Activated naive CD4-positive, alpha-beta T cell treated with anti-CD3 and anti-CD28 coated beads, Interleukin-2, amount 10 ng/mL, durations not matched to agents 7 days and 5 days (primary cell): ENCODE measurements around the gene AP4E1.
"Not testable (repeated sequence)": the region's sequence is repeated elsewhere in the genome, so short reads cannot be mapped to it uniquely, and the experiment has no call there.

Source experiments
- CTCF ChIA-PET: fragments of 350-600 bp; sonication (Branson Sonifier 250); formaldehyde crosslinking; loops from one replicate; lab custom pipeline; 2021; ENCODE audit warnings: antibody characterized with exemption; lab: Charles Lee
- DNase-seq: peaks from one replicate; pipeline ENCODE4 v3.0.0-alpha.2; 2020
- H3K27ac Mint-ChIP-seq: one replicate; pipeline ENCODE4 v1.8.0; 2021; ENCODE audit warnings: mild to moderate bottlenecking, moderate library complexity, mixed read lengths
- H3K27me3 Mint-ChIP-seq: one replicate; pipeline ENCODE4 v1.8.0; 2021; ENCODE audit warnings: mild to moderate bottlenecking, mixed read lengths
- H3K36me3 Mint-ChIP-seq: one replicate; pipeline ENCODE4 v1.8.0; 2021; ENCODE audit warnings: mixed read lengths
- H3K4me1 Mint-ChIP-seq: one replicate; pipeline ENCODE4 v1.8.0; 2021; ENCODE audit warnings: mixed read lengths
- H3K4me3 Mint-ChIP-seq: one replicate; pipeline ENCODE4 v1.8.0; 2021; ENCODE audit warnings: mild to moderate bottlenecking, moderate library complexity, mixed read lengths
- H3K9me3 Mint-ChIP-seq: one replicate; pipeline ENCODE4 v1.8.0; 2021; ENCODE audit warnings: mixed read lengths

Gene AP4E1

GRCh38 chr15:50905055-50905454, 3.4 kb upstream of the AP4E1 start:
- H3K4me1 Mint-ChIP-seq: peaks cover 20% of the 10 kb centered on the region
- no peak overlapping the region for H3K27ac Mint-ChIP-seq
- no peaks in the 10 kb centered on the region for H3K27me3 Mint-ChIP-seq
- CTCF ChIA-PET: no interaction called here
- no peak overlapping the region for H3K4me3 Mint-ChIP-seq
- no peaks in the 10 kb centered on the region for H3K9me3 Mint-ChIP-seq
- DNase-seq: no peak
- peaks cover 8% of the 10 kb centered on the region for H3K36me3 Mint-ChIP-seq

- CTCF ChIA-PET: interaction anchor here (0.5 to 1.6 kb wide), 9 partner anchors 9 to 232 kb away, joined by 3 to 9 read pairs (median 4); no protein-coding TSS in a partner anchor
- H3K4me3 Mint-ChIP-seq: peak overlapping the region; percentile 88
- H3K9me3 Mint-ChIP-seq: no peaks in the 10 kb centered on the region
- H3K36me3 Mint-ChIP-seq: peaks cover 12% of the 10 kb centered on the region
- peak overlapping the region; percentile 97 for H3K27ac Mint-ChIP-seq
- no peaks in the 10 kb centered on the region for H3K27me3 Mint-ChIP-seq
- peaks cover 29% of the 10 kb centered on the region for H3K4me1 Mint-ChIP-seq
- peak; percentile 85 for DNase-seq
Observed at GRCh38 chr15:50906954-50907600, 1.4 kb upstream of the AP4E1 start.

DNA sequence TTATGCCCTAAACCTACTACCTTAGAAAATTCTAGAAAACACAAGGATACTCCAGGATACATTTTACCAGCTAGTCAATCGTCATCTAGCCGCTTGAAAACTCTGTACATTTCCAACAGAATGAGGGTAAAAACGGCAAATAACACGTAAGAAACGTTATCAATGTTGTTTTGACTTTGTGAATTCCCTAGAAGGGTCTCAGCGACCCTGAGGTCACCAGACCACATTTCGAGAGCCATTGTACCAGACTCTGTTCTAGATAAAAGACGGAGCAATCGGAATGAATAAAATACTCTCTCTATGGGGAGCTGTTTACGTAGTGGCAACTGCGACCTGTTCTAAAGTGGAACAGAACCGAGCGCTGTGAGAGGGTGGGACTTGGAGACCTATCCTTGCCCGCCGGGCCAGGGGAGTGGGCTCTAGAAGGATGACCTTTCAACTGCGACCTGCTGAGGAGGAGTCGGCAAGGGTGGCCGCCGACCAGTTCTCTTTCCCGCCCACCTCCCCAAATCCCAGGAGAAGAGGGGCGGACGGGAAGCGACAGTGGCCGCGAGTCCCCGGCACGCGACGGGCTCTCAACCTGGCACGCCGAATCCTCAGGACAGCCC, 778 bp upstream of the AP4E1 start:
- peak; percentile 64 for DNase-seq
- Mint-ChIP-seq H3K36me3 (peaks cover 14% of the 10 kb centered on the region), H3K4me3 (peak overlapping the region; percentile 88), H3K27me3 (no peaks in the 10 kb centered on the region), H3K4me1 (peaks cover 25% of the 10 kb centered on the region), H3K9me3 (no peaks in the 10 kb centered on the region), H3K27ac (peak overlapping the region; percentile 97)
- CTCF ChIA-PET: interaction anchor here (0.5 to 1.6 kb wide), 7 partner anchors 19 to 233 kb away, joined by 3 to 9 read pairs (median 5); no protein-coding TSS in a partner anchor

DNA sequence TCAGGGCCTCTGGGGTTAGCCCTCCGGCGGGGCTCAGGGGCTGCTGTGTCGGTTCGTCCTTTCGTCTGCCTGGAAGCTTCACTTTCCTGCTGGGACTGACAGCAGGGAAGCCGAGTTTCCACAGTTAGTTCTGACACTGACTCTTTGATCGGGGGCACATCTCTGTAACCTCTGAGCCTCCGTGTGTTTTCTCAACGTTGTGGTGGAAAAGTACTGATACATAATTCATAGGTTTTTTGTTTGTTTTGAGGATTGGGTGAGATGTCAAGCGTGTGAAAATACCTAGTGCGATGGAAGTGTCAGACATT, 481 bp downstream of the AP4E1 start:
- CTCF ChIA-PET: interaction anchor here (0.7 to 1.8 kb wide), 6 partner anchors 21 to 234 kb away, joined by 3 to 6 read pairs (median 4); no protein-coding TSS in a partner anchor
- Mint-ChIP-seq H3K27me3 (no peaks in the 10 kb centered on the region), H3K36me3 (peaks cover 20% of the 10 kb centered on the region), H3K4me1 (peaks cover 24% of the 10 kb centered on the region), H3K4me3 (peak overlapping the region; percentile 88), H3K27ac (peak overlapping the region; percentile 97), H3K9me3 (no peaks in the 10 kb centered on the region)
- DNase-seq: no peak

GRCh38 chr15:50910426-50910795, 1.9 kb downstream of the AP4E1 start:
- Mint-ChIP-seq H3K36me3 (peaks cover 21% of the 10 kb centered on the region), H3K4me1 (peaks cover 24% of the 10 kb centered on the region), H3K27ac (peak overlapping the region; percentile 19), H3K4me3 (peak overlapping the region; percentile 88)
- not testable (repeated sequence) for H3K27me3 Mint-ChIP-seq, DNase-seq, H3K9me3 Mint-ChIP-seq
- CTCF ChIA-PET: interaction anchor here (1.8 kb wide), 1 partner anchor 63 kb away, joined by 4 read pairs; no protein-coding TSS in a partner anchor

DNA sequence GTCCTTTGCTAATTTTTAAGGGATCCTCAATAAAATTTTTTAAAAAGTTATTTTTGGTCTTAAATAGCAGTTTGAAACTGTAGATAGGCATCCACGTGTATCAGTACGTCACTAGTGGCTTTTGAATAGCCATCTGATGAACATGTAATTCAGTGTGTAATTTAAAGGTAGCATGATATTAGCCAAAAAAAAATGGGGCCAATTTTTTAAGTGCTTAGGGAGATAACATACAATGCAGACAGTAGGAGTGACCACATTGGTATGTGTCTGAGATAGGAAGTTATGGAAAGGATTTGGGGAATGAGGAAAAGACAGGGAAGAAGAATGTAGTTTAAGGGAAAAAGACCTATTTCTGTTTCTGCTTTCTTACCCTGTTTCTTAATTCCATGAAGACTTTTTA, 2.5 kb downstream of the AP4E1 start:
- DNase-seq: no peak
- no peaks in the 10 kb centered on the region for H3K27me3 Mint-ChIP-seq
- H3K4me3 Mint-ChIP-seq: no peak overlapping the region
- peaks cover 24% of the 10 kb centered on the region for H3K4me1 Mint-ChIP-seq
- CTCF ChIA-PET: no interaction called here
- no peak overlapping the region for H3K27ac Mint-ChIP-seq
- peaks cover 22% of the 10 kb centered on the region for H3K36me3 Mint-ChIP-seq
- H3K9me3 Mint-ChIP-seq: no peaks in the 10 kb centered on the region

- CTCF ChIA-PET: no interaction called here
- H3K4me1 Mint-ChIP-seq: peaks cover 24% of the 10 kb centered on the region
- H3K9me3 Mint-ChIP-seq: no peaks in the 10 kb centered on the region
- peaks cover 25% of the 10 kb centered on the region for H3K36me3 Mint-ChIP-seq
- no peak overlapping the region for H3K27ac Mint-ChIP-seq
- H3K27me3 Mint-ChIP-seq: no peaks in the 10 kb centered on the region
- no peak overlapping the region for H3K4me3 Mint-ChIP-seq
- DNase-seq: no peak
Observed at GRCh38 chr15:50911621-50912020, 3.1 kb downstream of the AP4E1 start.

DNA sequence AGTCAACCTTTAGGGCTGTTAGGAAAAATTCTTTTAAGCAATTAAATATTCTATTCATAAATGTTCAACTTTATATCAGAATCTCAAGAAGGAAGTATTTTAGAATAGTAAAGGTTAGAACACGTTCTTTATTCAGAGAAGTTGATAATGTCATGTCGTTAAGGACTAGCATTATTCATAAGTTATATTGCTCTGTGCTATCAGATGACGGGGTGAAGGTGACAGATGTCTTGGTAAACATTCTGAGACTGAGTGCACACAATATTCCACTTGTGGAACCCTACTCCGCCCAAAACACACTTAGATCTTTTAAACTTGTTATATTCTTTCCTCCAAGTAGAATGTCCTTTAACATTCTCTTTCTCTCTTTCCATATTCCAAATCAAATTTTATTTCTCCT, 7.9 kb downstream of the AP4E1 start:
- no peaks in the 10 kb centered on the region for H3K27me3 Mint-ChIP-seq
- CTCF ChIA-PET: no interaction called here
- H3K9me3 Mint-ChIP-seq: no peaks in the 10 kb centered on the region
- H3K4me3 Mint-ChIP-seq: no peak overlapping the region
- no peak for DNase-seq
- no peaks in the 10 kb centered on the region for H3K4me1 Mint-ChIP-seq
- H3K27ac Mint-ChIP-seq: no peak overlapping the region
- peaks cover 41% of the 10 kb centered on the region for H3K36me3 Mint-ChIP-seq

DNA sequence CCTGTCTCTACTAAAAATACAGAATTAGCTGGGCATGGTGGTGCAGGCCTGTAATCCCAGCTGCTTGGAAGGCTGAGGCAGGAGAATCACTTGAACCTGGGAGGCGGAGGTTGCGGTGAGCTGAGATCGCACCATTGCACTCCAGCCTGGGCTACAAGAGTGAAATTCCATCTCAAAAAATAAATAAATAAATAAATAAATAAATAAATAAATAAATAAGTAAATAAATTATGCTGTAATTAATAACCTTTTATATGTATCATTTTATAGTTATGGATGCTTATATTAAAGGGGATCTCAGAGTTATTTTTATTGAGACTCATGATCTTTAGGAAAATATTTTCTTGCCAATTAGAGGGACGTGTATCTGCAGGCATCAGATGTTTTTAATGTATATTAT, 10.9 kb downstream of the AP4E1 start:
- H3K27me3 Mint-ChIP-seq, H3K4me3 Mint-ChIP-seq, DNase-seq, H3K4me1 Mint-ChIP-seq, H3K27ac Mint-ChIP-seq, H3K9me3 Mint-ChIP-seq, CTCF ChIA-PET: not testable (repeated sequence)
- peaks cover 36% of the 10 kb centered on the region for H3K36me3 Mint-ChIP-seq

GRCh38 chr15:50925281-50925680, 16.8 kb downstream of the AP4E1 start:
- CTCF ChIA-PET: interaction anchor here (0.6 kb wide), 1 partner anchor 563 kb away, joined by 3 read pairs; no protein-coding TSS in a partner anchor
- H3K36me3 Mint-ChIP-seq: peaks cover 33% of the 10 kb centered on the region
- no peaks in the 10 kb centered on the region for H3K4me1 Mint-ChIP-seq

GRCh38 chr15:50929062-50929461, 20.6 kb downstream of the AP4E1 start:
- H3K4me1 Mint-ChIP-seq: no peaks in the 10 kb centered on the region
- H3K9me3 Mint-ChIP-seq: no peaks in the 10 kb centered on the region
- no peaks in the 10 kb centered on the region for H3K27me3 Mint-ChIP-seq
- no peak for DNase-seq
- H3K4me3 Mint-ChIP-seq: no peak overlapping the region
- H3K27ac Mint-ChIP-seq: no peak overlapping the region
- CTCF ChIA-PET: no interaction called here
- peaks cover 36% of the 10 kb centered on the region for H3K36me3 Mint-ChIP-seq

More at GRCh38 chr15:50925281-50925680, 16.8 kb downstream of the AP4E1 start:
- H3K4me3 Mint-ChIP-seq: no peak overlapping the region
- no peaks in the 10 kb centered on the region for H3K27me3 Mint-ChIP-seq
- no peak overlapping the region for H3K27ac Mint-ChIP-seq
- no peak for DNase-seq
- H3K9me3 Mint-ChIP-seq: no peaks in the 10 kb centered on the region

- H3K9me3 Mint-ChIP-seq: no peaks in the 10 kb centered on the region
- no peaks in the 10 kb centered on the region for H3K4me1 Mint-ChIP-seq
- peaks cover 34% of the 10 kb centered on the region for H3K36me3 Mint-ChIP-seq
- CTCF ChIA-PET: interaction anchor here (0.7 kb wide), 1 partner anchor 35 kb away, joined by 3 read pairs; no protein-coding TSS in a partner anchor
- no peak overlapping the region for H3K4me3 Mint-ChIP-seq
- no peaks in the 10 kb centered on the region for H3K27me3 Mint-ChIP-seq
- no peak for DNase-seq
- H3K27ac Mint-ChIP-seq: no peak overlapping the region
Observed at GRCh38 chr15:50930792-50931191, 22.3 kb downstream of the AP4E1 start.

DNA sequence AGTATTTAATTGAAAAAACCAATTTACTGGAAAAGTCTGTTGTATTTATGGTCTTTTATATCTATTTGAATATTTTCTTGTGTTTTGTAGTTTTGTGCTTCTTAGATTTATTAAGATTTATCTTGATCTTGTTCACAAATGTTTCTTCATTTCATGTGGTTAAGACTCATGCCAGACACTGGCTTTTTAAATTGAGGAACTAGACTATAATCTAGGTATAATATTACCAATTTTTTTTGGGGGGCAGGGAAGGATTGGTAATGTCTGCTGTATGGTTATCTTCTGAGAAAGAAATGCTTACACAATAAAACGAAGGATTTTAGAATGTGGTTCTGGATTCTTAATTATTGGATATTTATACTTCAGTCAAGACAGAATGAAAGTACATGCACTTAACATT, 24.9 kb downstream of the AP4E1 start:
- Mint-ChIP-seq H3K36me3 (peaks cover 32% of the 10 kb centered on the region), H3K27me3 (no peaks in the 10 kb centered on the region), H3K27ac (no peak overlapping the region), H3K4me1 (no peaks in the 10 kb centered on the region), H3K4me3 (no peak overlapping the region), H3K9me3 (no peaks in the 10 kb centered on the region)
- CTCF ChIA-PET: no interaction called here
- no peak for DNase-seq

- H3K27ac Mint-ChIP-seq: no peak overlapping the region
- no peak for DNase-seq
- no peaks in the 10 kb centered on the region for H3K4me1 Mint-ChIP-seq
- H3K36me3 Mint-ChIP-seq: peaks cover 15% of the 10 kb centered on the region
- H3K9me3 Mint-ChIP-seq: no peaks in the 10 kb centered on the region
- H3K27me3 Mint-ChIP-seq: no peaks in the 10 kb centered on the region
- CTCF ChIA-PET: no interaction called here
- no peak overlapping the region for H3K4me3 Mint-ChIP-seq
Observed at GRCh38 chr15:50938525-50938924, 30.0 kb downstream of the AP4E1 start.

GRCh38 chr15:50939911-50940310, 31.4 kb downstream of the AP4E1 start:
- Mint-ChIP-seq H3K9me3 (no peaks in the 10 kb centered on the region), H3K27me3 (no peaks in the 10 kb centered on the region), H3K27ac (no peak overlapping the region), H3K4me1 (no peaks in the 10 kb centered on the region), H3K4me3 (no peak overlapping the region), H3K36me3 (peaks cover 21% of the 10 kb centered on the region)
- no peak for DNase-seq
- CTCF ChIA-PET: no interaction called here
